Lower leg skin (tissue), 3 donors: ENCODE data around the gene WFDC10B.

Experiments
- CTCF ChIP-seq, 3 donors: fragments of 450-650 bp; IDR thresholded peaks; one replicate each; pipeline ENCODE4 v1.5.1; 2016; ENCODE audit warnings: antibody characterized with exemption in 3 of 3, mild to moderate bottlenecking in 3 of 3, moderate library complexity in 2 of 3
- POLR2A ChIP-seq, 2 donors: fragments of 450-650 bp; IDR thresholded peaks; one replicate each; pipeline ENCODE4 v1.6.1; 2016 to 2017; ENCODE audit warnings: antibody characterized with exemption in 2 of 2, mild to moderate bottlenecking in 1 of 2, moderate library complexity in 1 of 2

DNA sequence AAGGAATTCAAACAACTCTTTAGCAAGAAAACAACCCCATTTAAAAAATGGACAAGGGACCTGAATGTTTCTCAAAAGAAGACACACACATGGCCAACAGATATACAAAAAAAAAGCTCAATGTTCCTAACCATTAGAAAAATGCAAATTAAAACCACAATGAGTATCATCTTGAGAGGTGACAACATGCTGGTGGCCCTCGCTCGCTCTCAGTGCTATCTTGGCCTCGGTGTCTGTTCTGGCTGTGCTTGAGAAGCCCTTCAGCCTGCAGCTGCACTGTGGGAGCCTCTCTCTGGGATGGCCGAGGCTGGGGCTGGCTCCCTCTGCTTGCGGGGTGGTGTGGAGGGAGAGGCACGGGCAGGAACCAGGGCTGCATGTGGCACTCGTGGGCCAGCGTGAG is 30.7 kb upstream of the WFDC10B start:
- TF ChIP-seq CTCF (IDR thresholded peaks at IDR 0.05): no peak
- TF ChIP-seq POLR2A (IDR thresholded peaks at IDR 0.05): no peak
